GM18507 (cell line): ENCODE measurements around the gene AP5B1.

Experiments
- DNase-seq: peaks from one replicate; pipeline ENCODE4 v3.0.0; 2011; ENCODE audit warnings: low read depth; ENCODE audit not compliant: insufficient read length; ENCODE audit errors: extremely low spot score
- FAIRE-seq: peaks from 2 replicates; lab custom pipeline; 2011; peaks lifted over from hg19 to GRCh38; lab: Jason Lieb, UNC

AP5B1 gene

GRCh38 chr11:65803797-65804492, 23.2 kb upstream of the AP5B1 start:
- no peak for DNase-seq
- no peak for FAIRE-seq

GRCh38 chr11:65802841-65803240, 22.1 kb upstream of the AP5B1 start:
- FAIRE-seq = peak; percentile 97
- DNase-seq = peak; percentile 69

- no peak for DNase-seq
- FAIRE-seq = no peak
Measured at GRCh38 chr11:65801153-65801987, 20.6 kb upstream of the AP5B1 start.

- DNase-seq (no peak), FAIRE-seq (no peak)
Measured at GRCh38 chr11:65798882-65799281, 18.1 kb upstream of the AP5B1 start.

GRCh38 chr11:65797711-65798110, 16.9 kb upstream of the AP5B1 start:
- FAIRE-seq = no peak

GRCh38 chr11:65796726-65797601, 16.2 kb upstream of the AP5B1 start:
- no peak for FAIRE-seq
- DNase-seq = no peak

More at GRCh38 chr11:65797711-65798110, 16.9 kb upstream of the AP5B1 start:
- DNase-seq = no peak

GRCh38 chr11:65794570-65795510, 14.1 kb upstream of the AP5B1 start:
- no peak for FAIRE-seq
- no peak for DNase-seq

- FAIRE-seq (no peak), DNase-seq (no peak)
Measured at GRCh38 chr11:65793625-65794400, 13.0 kb upstream of the AP5B1 start.

GRCh38 chr11:65793144-65793581, 12.4 kb upstream of the AP5B1 start:
- FAIRE-seq (no peak), DNase-seq (no peak)

GRCh38 chr11:65792456-65792855, 11.7 kb upstream of the AP5B1 start:
- DNase-seq (no peak), FAIRE-seq (no peak)

- DNase-seq = peak; percentile 69
- FAIRE-seq = peak; percentile 91
Measured at GRCh38 chr11:65791719-65792213, 11.0 kb upstream of the AP5B1 start.

- DNase-seq (no peak), FAIRE-seq (no peak)
Measured at GRCh38 chr11:65790902-65791650, 10.3 kb upstream of the AP5B1 start.

- DNase-seq (no peak), FAIRE-seq (no peak)
Measured at GRCh38 chr11:65790104-65790901, 9.5 kb upstream of the AP5B1 start.

GRCh38 chr11:65789230-65790103, 8.7 kb upstream of the AP5B1 start:
- DNase-seq (no peak), FAIRE-seq (no peak)

GRCh38 chr11:65788821-65789220, 8.0 kb upstream of the AP5B1 start:
- no peak for DNase-seq
- FAIRE-seq = no peak
